ENCODE results near the gene SERPINE3.

SERPINE3 gene

GRCh38 chr13:51396352-51396751 is 56.9 kb downstream of the SERPINE3 start:
- peaks cover 9% of the 10 kb centered on the region; the same call in 1 of the 2 replicates for H3K79me2 ChIP-seq (ENCODE audit: insufficient read depth, low read depth)
- H3K27me3 ChIP-seq (ENCODE audit: insufficient read depth, low read depth): no peaks in the 10 kb centered on the region
- no peak overlapping the region for H3K4me3 ChIP-seq (IDR thresholded peaks at IDR 0.05; ENCODE audit: insufficient read depth, low read depth, low read length)
- H3K4me1 ChIP-seq (ENCODE audit: low read depth, poor library complexity, severe bottlenecking): peaks cover 20% of the 10 kb centered on the region
- H3K36me3 ChIP-seq (ENCODE audit: insufficient read depth): no peaks in the 10 kb centered on the region
- H2AFZ ChIP-seq (ENCODE audit: low read depth): no peak overlapping the region
- H3K4me2 ChIP-seq: peak overlapping the region; percentile 15; the same call in 1 of the 2 replicates
- H4K20me1 ChIP-seq (ENCODE audit: insufficient read depth): no peaks in the 10 kb centered on the region
- H3K9ac ChIP-seq: no peak overlapping the region
- TF ChIP-seq CTCF (conservative IDR thresholded peaks at IDR 0.05; ENCODE audit: low read depth, low read length): no peak
- no peak overlapping the region for H3K27ac ChIP-seq

GRCh38 chr13:51397262-51397941 is 57.9 kb downstream of the SERPINE3 start:
- H3K79me2 ChIP-seq (ENCODE audit: insufficient read depth, low read depth): peaks cover 14% of the 10 kb centered on the region
- H3K4me2 ChIP-seq: no peak overlapping the region
- H3K27ac ChIP-seq: no peak overlapping the region

GRCh38 chr13:51405176-51405575 is 65.7 kb downstream of the SERPINE3 start:
- Histone ChIP-seq H3K9ac (no peak overlapping the region), H3K79me2 (ENCODE audit: insufficient read depth, low read depth) (peaks cover 36% of the 10 kb centered on the region), H3K4me1 (ENCODE audit: low read depth, poor library complexity, severe bottlenecking) (peaks cover 28% of the 10 kb centered on the region), H4K20me1 (ENCODE audit: insufficient read depth) (no peaks in the 10 kb centered on the region), H3K27me3 (ENCODE audit: insufficient read depth, low read depth) (no peaks in the 10 kb centered on the region), H2AFZ (ENCODE audit: low read depth) (no peak overlapping the region), H3K27ac (no peak overlapping the region), H3K4me3 (IDR thresholded peaks at IDR 0.05; ENCODE audit: insufficient read depth, low read depth, low read length) (no peak overlapping the region), H3K4me2 (no peak overlapping the region), H3K36me3 (ENCODE audit: insufficient read depth) (no peaks in the 10 kb centered on the region)
- TF ChIP-seq CTCF (conservative IDR thresholded peaks at IDR 0.05; ENCODE audit: low read depth, low read length): no peak

More at GRCh38 chr13:51397262-51397941, 57.9 kb downstream of the SERPINE3 start:
- Histone ChIP-seq H3K4me3 (IDR thresholded peaks at IDR 0.05; ENCODE audit: insufficient read depth, low read depth, low read length) (no peak overlapping the region), H3K36me3 (ENCODE audit: insufficient read depth) (no peaks in the 10 kb centered on the region), H3K9ac (no peak overlapping the region), H3K27me3 (ENCODE audit: insufficient read depth, low read depth) (no peaks in the 10 kb centered on the region), H4K20me1 (ENCODE audit: insufficient read depth) (no peaks in the 10 kb centered on the region), H3K4me1 (ENCODE audit: low read depth, poor library complexity, severe bottlenecking) (peaks cover 20% of the 10 kb centered on the region), H2AFZ (ENCODE audit: low read depth) (no peak overlapping the region)
- TF ChIP-seq CTCF (conservative IDR thresholded peaks at IDR 0.05; ENCODE audit: low read depth, low read length): no peak

- H3K4me2 ChIP-seq: no peak overlapping the region
These were observed 72.9 kb downstream of the SERPINE3 start for GRCh38 chr13:51412431-51412830.

More at GRCh38 chr13:51412431-51412830, 72.9 kb downstream of the SERPINE3 start:
- Histone ChIP-seq H3K27ac (no peak overlapping the region), H3K27me3 (ENCODE audit: insufficient read depth, low read depth) (no peaks in the 10 kb centered on the region), H3K79me2 (ENCODE audit: insufficient read depth, low read depth) (peaks cover 18% of the 10 kb centered on the region; the same call in 1 of the 2 replicates), H4K20me1 (ENCODE audit: insufficient read depth) (no peaks in the 10 kb centered on the region), H3K9ac (no peak overlapping the region), H3K4me1 (ENCODE audit: low read depth, poor library complexity, severe bottlenecking) (peaks cover 25% of the 10 kb centered on the region), H3K4me3 (IDR thresholded peaks at IDR 0.05; ENCODE audit: insufficient read depth, low read depth, low read length) (no peak overlapping the region), H2AFZ (ENCODE audit: low read depth) (no peak overlapping the region), H3K36me3 (ENCODE audit: insufficient read depth) (no peaks in the 10 kb centered on the region)
- no peak for TF ChIP-seq CTCF (conservative IDR thresholded peaks at IDR 0.05; ENCODE audit: low read depth, low read length)

Measured in KMS-11 (cell line).